NCI-H2196 treated with DMSO at 0.1 percent for 48 hours (cell line): ENCODE data around the gene MAMSTR.

ENCODE experiments used
- DNase-seq: peaks from one replicate; lab custom pipeline; 2025; ENCODE audit not compliant: unreplicated experiment; lab: John Stamatoyannopoulos, UW

MAMSTR gene

DNA sequence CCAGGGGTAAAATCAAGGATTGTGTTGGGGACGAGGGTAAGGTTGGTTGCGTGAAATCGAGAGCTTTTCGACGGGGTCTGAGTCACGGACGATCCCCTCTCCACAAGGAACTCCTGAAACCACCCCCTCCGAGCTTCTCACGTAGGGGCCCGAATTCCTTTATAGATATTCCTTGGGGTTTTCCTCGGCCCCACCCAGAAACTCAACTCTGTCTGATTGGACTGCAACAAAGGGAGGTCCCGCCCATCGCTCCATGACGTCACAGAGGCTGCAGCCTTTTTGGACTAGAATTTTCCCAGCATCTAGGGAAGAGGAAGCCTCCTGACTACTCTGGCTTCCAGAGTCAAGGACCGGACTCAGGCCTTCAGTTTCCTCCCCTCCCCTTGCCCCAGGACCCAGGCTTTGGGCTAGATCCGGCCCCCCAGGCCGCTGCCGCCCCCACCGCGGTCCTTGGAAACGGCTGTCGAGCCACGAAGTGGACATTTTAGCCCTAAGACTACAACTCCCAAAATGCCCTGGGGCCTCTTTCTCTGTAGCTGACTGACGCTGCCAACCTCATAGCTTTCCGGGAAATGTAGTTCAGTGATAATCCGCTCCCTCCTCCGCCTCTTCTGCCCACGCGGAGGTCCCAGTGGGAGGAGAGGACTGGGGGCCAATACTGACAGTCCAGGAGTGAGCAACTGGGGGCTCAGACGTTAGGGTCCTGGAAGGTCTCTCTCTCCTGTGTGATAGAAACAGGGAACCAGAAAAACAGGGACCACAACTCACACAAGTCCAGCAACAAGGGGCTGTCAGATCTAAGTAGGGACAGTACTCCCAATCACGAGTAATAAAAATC is 27.4 kb upstream of the MAMSTR start, which contains the start of gene IZUMO1:
Gene IZUMO1 (minus strand): TSS at position 172 of the 838 bp plus-strand sequence. CDS start 1,050 bp downstream, outside the sequence.
- no peak for DNase-seq

DNA sequence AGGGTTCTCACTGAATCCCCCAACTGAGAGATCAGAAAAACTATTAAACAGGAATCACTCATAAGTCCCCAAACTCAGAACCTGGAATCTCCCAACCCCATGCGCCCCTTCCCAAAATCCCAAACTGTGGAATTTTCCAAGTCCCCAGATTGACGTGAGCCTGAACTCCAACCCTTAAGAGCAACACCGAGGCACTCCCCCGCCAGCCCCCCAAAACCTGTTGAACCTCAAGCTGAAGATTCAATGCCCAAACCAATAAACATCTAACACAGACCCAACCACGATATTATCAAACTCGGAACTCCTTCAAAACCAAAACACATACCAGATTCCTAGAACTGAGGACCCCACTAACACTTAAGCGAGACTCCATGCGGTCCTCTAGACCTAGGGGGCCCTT is 26.6 kb upstream of the MAMSTR start:
- DNase-seq: no peak

DNA sequence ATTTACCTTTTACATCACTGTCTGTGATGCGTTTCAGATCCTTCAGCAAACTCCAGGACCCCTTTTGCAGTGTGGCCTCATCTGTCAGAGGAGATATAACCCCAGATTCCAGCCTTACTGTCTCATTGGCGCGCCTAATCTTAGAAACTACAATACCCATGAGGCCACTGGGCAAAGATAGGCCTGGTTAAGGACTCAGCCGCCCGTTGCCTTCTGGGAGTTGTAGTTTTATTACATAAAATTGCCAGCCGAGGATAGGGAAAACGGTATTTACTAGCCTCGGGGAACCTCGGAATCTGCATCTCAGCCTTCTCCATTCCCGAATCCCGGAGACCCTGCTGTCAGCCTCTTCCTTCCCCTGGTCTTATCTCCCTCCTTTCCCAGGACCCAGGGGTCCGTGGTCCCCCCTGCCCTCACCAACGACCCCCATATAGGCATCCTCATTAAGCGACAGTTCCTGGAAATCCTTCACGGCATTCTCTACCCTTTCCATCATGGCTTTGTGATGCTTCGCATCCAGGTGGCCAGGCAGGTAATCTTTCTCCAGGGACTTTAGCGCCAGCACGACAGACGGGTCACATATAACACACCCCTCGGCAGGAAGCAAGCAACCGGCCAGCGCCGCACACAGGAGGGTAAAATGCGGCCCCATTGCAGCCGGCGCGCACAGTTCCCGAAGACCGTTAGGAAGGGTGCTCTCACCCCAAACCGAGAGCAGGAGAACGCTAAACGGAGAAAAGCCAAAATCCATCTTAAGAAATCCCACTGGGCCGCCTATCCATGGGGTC is 25.9 kb upstream of the MAMSTR start:
- DNase-seq: peak; percentile 43

- no peak for DNase-seq
These were observed 22.6 kb upstream of the MAMSTR start for GRCh38 chr19:48742096-48742495.

GRCh38 chr19:48741129-48741999 is 21.8 kb upstream of the MAMSTR start:
- no peak for DNase-seq

DNA sequence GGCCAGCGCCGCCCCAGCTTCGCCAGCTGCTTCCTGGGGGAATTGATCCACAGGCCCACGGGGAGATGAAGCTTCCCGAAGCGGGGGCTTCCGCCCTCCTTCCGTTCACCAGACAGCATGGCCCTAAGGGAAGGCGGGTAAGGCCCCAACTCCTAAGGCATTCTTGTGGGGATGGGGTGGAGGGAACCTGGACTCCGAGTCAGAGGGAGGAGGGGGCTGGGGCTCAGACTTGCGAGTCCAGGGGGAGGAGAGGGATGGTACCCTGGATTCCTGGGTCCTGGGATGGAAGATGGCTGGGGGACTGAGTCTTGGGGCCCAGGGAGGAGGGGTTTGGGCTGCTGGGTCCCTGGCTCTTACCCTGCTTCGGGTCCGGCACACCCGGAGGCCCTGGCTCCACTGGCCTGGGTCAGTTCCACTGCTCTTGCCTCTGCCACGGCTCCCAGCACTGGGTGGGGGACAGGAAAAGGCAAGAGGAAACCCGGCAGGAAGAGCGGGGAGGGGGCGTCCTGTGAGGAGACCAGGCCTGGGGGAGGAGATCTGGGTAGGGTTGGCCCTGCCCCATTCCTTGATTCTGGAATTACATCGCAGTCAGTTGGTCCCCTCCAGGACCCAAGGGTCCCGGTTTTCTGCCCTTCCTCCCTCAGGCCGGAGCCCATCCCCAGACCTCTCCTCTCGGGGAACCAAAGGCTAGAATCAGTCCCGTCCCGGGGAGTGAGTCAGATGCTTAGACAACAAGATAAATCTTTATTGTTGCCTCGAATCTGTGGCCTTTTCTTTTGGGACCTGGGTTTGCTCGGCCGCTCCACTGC is 20.8 kb upstream of the MAMSTR start, which contains the start of gene RASIP1:
Gene RASIP1 (minus strand): TSS at position 447 of the 809 bp plus-strand sequence. CDS start 328 bp downstream, at position 119.
- DNase-seq: no peak

GRCh38 chr19:48739404-48740163 is 20.1 kb upstream of the MAMSTR start:
- no peak for DNase-seq

DNA sequence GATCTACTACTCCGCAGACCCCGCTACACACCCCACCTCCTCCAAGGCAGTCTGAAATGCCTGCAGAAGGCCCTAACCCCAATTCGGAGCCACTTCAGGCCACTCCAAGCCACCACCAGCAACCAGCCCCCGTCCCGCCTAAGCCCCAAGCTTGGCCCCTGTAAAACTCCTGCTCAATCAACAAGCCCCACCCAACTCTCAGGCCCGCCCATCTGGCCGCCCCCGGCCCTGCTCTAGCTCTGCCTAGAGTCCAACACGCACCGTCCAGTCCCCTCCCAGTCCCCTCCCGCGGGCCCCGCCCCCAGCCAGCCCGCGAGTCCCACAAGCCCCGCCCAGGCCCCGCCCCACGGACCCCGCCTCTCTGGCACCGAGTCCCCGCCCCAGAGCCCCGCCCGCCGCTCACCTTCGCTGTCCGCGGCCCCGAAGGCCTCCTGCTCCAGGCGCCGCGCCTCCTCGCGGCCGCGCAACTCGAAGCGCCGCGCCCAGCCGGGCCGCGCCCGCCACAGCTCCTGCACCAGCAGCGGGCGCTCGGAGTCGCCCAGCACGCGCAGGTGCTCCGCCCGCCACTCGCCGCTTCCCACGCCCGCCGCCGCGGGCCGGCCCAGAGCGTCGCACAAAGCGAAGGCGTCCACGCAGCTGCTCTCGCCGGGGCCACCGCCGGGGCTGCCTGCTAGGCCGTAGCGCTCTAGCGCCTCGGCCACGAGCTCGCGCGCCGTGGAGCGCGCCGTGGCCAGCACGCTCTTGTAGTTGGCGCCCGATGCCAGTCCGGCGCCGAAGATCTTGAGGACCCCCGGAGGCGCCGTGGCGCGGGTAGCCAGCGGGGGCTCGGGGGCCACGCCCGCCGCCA is 19.3 kb upstream of the MAMSTR start:
- DNase-seq: peak; percentile 85

DNA sequence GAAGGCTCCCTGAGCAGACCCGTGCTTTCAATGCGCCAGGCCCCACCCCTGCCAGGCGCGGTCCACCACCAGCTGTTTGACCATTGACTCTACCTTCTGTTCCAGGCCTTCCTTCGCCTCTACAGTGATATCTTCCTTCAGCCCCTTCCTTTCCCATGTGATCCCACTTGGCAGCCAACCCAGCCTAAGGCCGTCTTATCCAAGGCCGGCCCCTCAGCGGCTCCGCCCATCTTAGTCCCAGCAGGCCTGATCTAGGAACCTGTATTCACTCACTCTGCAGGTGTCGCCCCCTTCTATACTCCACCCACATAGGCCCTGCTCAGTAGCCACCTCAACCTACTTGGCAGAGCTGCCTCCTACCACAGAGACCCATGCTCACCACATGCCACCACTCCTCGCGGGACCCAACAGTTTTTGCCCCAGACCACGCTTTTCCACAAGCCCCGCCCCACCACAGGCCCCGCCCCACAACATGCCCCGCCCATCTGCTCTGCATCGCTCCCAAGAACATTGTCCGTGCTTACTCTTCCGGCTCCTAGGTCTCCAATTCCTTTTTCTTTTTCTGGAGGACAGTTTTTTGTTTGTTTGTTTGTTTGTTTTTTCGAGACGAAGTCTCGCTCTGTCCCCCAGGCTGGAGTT is 18.0 kb upstream of the MAMSTR start:
- no peak for DNase-seq

DNA sequence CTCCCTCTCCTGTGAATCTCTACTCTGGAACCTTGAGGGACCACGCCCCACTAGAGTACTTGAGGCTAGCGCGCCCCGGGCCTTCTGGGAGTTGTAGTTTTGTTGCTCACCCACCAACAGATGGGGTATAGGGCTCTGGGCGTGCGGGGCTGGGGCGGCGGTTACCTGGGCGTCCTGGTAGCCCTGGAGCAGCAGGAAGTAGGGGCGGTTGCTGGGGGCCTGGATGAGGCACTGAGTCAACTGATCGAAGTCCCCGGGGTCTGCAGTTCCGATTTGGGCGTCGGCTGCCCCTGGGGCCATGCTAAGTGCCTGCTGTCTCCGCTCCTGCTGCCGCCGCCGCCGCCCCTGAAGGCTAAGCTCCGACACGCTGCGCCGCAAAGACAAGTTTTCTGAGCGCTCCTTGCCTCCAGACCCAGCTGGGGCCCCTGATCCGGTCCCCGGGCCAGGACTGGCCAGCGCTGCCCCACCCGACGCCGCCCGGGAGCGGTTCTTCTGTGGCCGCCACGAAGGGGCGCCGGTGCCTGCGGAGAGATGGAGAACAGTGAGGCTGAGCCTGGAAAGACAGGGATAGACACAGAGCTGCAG is 15.6 kb upstream of the MAMSTR start:
- no peak for DNase-seq

GRCh38 chr19:48734625-48735024 is 15.1 kb upstream of the MAMSTR start:
- DNase-seq: no peak

GRCh38 chr19:48731452-48731851 is 11.9 kb upstream of the MAMSTR start:
- DNase-seq: no peak

- no peak for DNase-seq
These were observed 9.6 kb upstream of the MAMSTR start for GRCh38 chr19:48728911-48729664.

DNA sequence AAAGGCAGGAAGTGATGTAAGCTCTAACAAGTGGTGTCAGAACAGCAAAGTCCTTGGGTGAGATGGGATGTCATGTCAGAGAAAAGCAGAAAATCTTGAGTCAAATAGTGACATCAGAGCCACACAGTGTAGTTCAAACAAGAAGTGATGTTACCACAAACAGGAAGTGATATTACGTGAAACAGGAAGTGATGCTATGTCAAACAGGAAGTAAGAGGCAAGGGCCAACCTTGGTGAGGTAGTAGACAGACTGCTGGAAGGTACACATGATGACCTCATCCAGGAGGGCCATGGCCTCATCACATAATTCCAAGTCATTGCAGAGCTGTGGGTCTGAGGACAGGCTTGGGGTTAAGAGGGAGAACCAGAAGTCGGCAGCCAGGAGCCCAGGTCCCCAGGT is 7.0 kb upstream of the MAMSTR start:
- no peak for DNase-seq

GRCh38 chr19:48724796-48725753 is 5.5 kb upstream of the MAMSTR start:
- DNase-seq: peak; percentile 69

DNA sequence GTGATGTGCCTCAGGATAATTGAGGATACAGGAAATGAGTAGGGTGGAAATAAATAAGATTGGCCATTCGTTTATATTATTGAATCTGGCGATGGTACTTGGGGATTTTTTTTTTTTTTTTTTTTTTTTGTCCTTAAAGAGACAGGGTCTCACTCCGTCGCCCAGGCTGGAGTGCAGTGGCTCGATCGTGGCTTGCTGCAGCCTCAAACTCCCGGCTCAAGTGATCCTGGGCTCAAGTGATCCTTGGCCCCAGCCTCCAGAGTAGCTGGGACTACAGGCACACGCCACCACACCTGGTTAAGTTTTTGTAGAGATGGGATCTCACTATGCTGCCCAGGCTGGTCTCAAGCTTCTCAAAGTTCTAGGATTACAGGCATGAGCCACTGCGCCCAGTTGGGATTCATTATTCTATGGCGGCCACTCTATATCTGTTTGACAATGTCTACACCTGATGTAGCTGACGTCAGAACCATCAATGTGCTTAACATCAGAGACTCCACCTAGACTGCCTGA is 2.7 kb upstream of the MAMSTR start:
- no peak for DNase-seq
